ENCODE measurements around the gene RETREG1.

GRCh38 chr5:16590685-16591084, 26.1 kb downstream of the RETREG1 start:
- TF ChIP-seq TARDBP (IDR thresholded peaks at IDR 0.05) (no peak), SP1 (IDR thresholded peaks at IDR 0.05) (no peak), LEF1 (IDR thresholded peaks at IDR 0.05; ENCODE audit: borderline replicate concordance) (no peak)

Data from HEK293T (cell line).